GM12892 (cell line): ENCODE data around the gene ATP2B3.

Experiments used
- POLR2A ChIP-seq: IDR thresholded peaks from 2 replicates; pipeline ENCODE4 v1.6.1; 2011; ENCODE audit warnings: low read depth, low read length, control low read depth
- POLR2AphosphoS5 ChIP-seq: IDR thresholded peaks from 2 replicates; pipeline ENCODE4 v1.6.1; 2011; ENCODE audit warnings: low read depth, low read length, control low read depth

DNA sequence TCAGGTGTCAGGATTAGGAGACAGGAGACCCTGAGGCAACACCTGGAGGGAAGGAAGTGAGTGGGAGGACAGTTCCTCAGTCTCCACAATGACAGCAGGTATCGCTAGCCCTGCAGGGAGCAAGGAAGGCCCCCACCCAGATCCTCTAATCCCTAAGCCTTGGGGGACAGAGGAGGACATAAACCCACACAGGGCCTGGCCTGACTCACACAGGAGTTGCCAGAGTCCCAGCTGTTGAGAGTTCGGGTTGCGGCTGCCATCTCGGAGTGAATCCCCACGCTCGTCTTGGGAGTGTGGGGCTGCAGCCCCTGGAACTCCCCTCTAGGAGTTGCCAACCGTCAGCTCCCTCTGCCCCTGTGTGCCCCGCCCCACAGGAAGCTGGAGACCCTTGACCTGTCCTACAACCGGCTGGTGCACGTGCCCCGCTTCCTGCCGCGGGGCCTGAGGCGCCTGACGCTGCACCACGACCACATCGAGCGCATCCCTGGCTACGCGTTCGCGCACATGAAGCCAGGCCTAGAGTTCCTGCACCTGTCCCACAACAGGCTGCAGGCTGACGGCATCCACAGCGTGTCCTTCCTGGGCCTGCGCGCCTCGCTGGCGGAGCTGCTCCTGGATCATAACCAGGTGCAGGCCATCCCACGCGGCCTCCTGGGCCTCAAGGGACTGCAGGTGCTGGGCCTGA, 31.9 kb upstream of the ATP2B3 start:
- TF ChIP-seq POLR2A (no peak), POLR2AphosphoS5 (no peak)
